Neural progenitor cell (in vitro differentiated cells): ENCODE measurements around the gene GNAS-AS1.

Experiments
- CTCF ChIP-seq: fragments of 200-600 bp; sonication (generic); IDR thresholded peaks from 2 replicates; pipeline ENCODE4 v1.5.1; 2017; ENCODE audit warnings: antibody characterized with exemption, mild to moderate bottlenecking
- EZH2 ChIP-seq: fragments of 200-600 bp; sonication (generic); IDR thresholded peaks from 2 replicates; pipeline ENCODE4 v1.6.1; 2017; ENCODE audit warnings: antibody characterized with exemption, mild to moderate bottlenecking, moderate library complexity
- EZH2phosphoT487 ChIP-seq: fragments of 200-600 bp; sonication (generic); IDR thresholded peaks from 2 replicates; pipeline ENCODE4 v1.6.1; 2017; ENCODE audit warnings: antibody characterized with exemption

GRCh38 chr20:58818586-58819285, 32.0 kb downstream of the GNAS-AS1 start:
- TF ChIP-seq CTCF (no peak), EZH2phosphoT487 (no peak), EZH2 (no peak)
